Gastroesophageal sphincter (tissue), 4 donors: ENCODE data around the gene HRH3. TPM values are rescaled to one million over a fixed set of nuclear protein-coding genes. Genes with fewer than 3 reads are reported as not detected.

Source experiments
- ATAC-seq: fragments of 150-250 bp; one replicate; pipeline ENCODE4 v1.9.1; 2016; ENCODE audit warnings: mild to moderate bottlenecking, moderate library complexity
- H3K27ac ChIP-seq, 4 donors: fragments of 200-600 bp; sonication (generic) in 3 of 4; 1 replicate in 3 of 4; 2 replicates in 1 of 4; pipeline ENCODE4 v1.5.1; 2016 to 2019
- H3K27me3 ChIP-seq: fragments of 200-600 bp; sonication (generic); one replicate; pipeline ENCODE4 v1.5.1; 2019
- H3K36me3 ChIP-seq, 2 donors: fragments of 200-600 bp; sonication (generic); one replicate each; pipeline ENCODE4 v1.5.1; 2019; ENCODE audit warnings: control low read depth in 1 of 2
- H3K4me1 ChIP-seq, 3 donors: fragments of 200-600 bp; sonication (generic); 1 replicate in 2 of 3; 2 replicates in 1 of 3; pipeline ENCODE4 v1.5.1; 2016 to 2019; ENCODE audit warnings: control low read depth in 2 of 3
- H3K4me3 ChIP-seq, 2 donors: fragments of 200-600 bp; sonication (generic); one replicate each; pipeline ENCODE4 v1.5.1; 2019; ENCODE audit warnings: mild to moderate bottlenecking in 1 of 2, moderate library complexity in 1 of 2
- H3K9me3 ChIP-seq, 3 donors: fragments of 200-600 bp; sonication (generic); one replicate each; pipeline ENCODE4 v1.5.1; 2017 to 2019; ENCODE audit warnings: control low read depth in 2 of 3
- CTCF ChIP-seq, 4 experiments: fragments of 200-600 bp in 2 of 4; fragments of 450-650 bp in 2 of 4; sonication (generic) in 1 of 4; IDR thresholded peaks; one replicate each; pipeline ENCODE4 v1.5.1; 2017 to 2019; ENCODE audit warnings: antibody characterized with exemption in 4 of 4, mild to moderate bottlenecking in 2 of 4, moderate library complexity in 2 of 4
- EP300 ChIP-seq: sonication (generic); formaldehyde crosslinking; IDR thresholded peaks from one replicate; pipeline ENCODE4 v1.6.1; 2017; ENCODE audit warnings: antibody characterized with exemption, mild to moderate bottlenecking
- POLR2A ChIP-seq, 2 donors: fragments of 450-650 bp; IDR thresholded peaks; one replicate each; pipeline ENCODE4 v1.6.1; 2017; ENCODE audit warnings: antibody characterized with exemption in 2 of 2, mild to moderate bottlenecking in 2 of 2, moderate library complexity in 1 of 2
- POLR2AphosphoS5 ChIP-seq: sonication (generic); formaldehyde crosslinking; IDR thresholded peaks from one replicate; pipeline ENCODE4 v1.6.1; 2017; ENCODE audit warnings: antibody characterized with exemption
- WGBS, 2 donors: methylation state at CpG; one replicate each; pipeline ENCODE4 v1.1.5; 2018; ENCODE audit warnings: low coverage in 1 of 2; 5-methylcytosine and 5-hydroxymethylcytosine counted together
- total RNA-seq, 4 donors: library from RNA; depleted of rRNA; stranded (reverse); fragments of >200 nt; gene quantifications; one replicate each; pipeline ENCODE4 v1.1.0, GENCODE V29; 2016

HRH3 gene
- total RNA-seq, 4 donors from 2014 or later, result not detected

GRCh38 chr20:62174870-62175624, 45.0 kb downstream of the HRH3 start:
- H3K36me3 ChIP-seq, result peaks cover 0 to 79% of the 10 kb centered on the region in 2 donors
- H3K9me3 ChIP-seq, result no peaks in the 10 kb centered on the region
- H3K4me1 ChIP-seq, result no peaks in the 10 kb centered on the region
- 94 to 95% methylated on average over 9 to 12 of the region's 26 CpGs for WGBS, 2 donors
- H3K4me3 ChIP-seq, result no peak overlapping the region
- H3K27me3 ChIP-seq, result no peaks in the 10 kb centered on the region
- no peak for ATAC-seq
- TF ChIP-seq POLR2A (IDR thresholded peaks at IDR 0.05) (no peak), CTCF (IDR thresholded peaks at IDR 0.05) (no peak), POLR2AphosphoS5 (no peak), EP300 (no peak)
- H3K27ac ChIP-seq, result no peak overlapping the region

- H3K4me3 ChIP-seq, result no peak overlapping the region
These were observed 45.9 kb downstream of the HRH3 start for GRCh38 chr20:62174021-62174804.

GRCh38 chr20:62172666-62173065, 47.4 kb downstream of the HRH3 start:
- H3K4me1 ChIP-seq, result no peaks in the 10 kb centered on the region
- no CpG with 5 or more reads among the region's 18 CpGs for WGBS, 2 donors
- H3K27me3 ChIP-seq, result no peaks in the 10 kb centered on the region
- no peak for ATAC-seq
- no peak overlapping the region for H3K27ac ChIP-seq
- H3K36me3 ChIP-seq, result peaks cover 0 to 84% of the 10 kb centered on the region in 2 donors
- TF ChIP-seq EP300, result no peak
- no peak for TF ChIP-seq POLR2AphosphoS5
- TF ChIP-seq CTCF (IDR thresholded peaks at IDR 0.05), result no peak
- no peak for TF ChIP-seq POLR2A (IDR thresholded peaks at IDR 0.05)
- no peak overlapping the region for H3K4me3 ChIP-seq
- H3K9me3 ChIP-seq, result no peaks in the 10 kb centered on the region

More at GRCh38 chr20:62174021-62174804, 45.9 kb downstream of the HRH3 start:
- WGBS, 2 donors, result 91 to 93% methylated on average over 18 to 20 of the region's 28 CpGs
- no peaks in the 10 kb centered on the region for H3K27me3 ChIP-seq
- no peak for TF ChIP-seq CTCF (IDR thresholded peaks at IDR 0.05)
- no peak for TF ChIP-seq POLR2AphosphoS5
- no peak for TF ChIP-seq POLR2A (IDR thresholded peaks at IDR 0.05)
- no peak for TF ChIP-seq EP300
- H3K9me3 ChIP-seq, result no peaks in the 10 kb centered on the region
- no peak overlapping the region for H3K27ac ChIP-seq
- H3K36me3 ChIP-seq, result peaks cover 0 to 80% of the 10 kb centered on the region in 2 donors
- no peaks in the 10 kb centered on the region for H3K4me1 ChIP-seq
- no peak for ATAC-seq

- 50 to 77% methylated on average over 1 to 8 of the region's 8 CpGs for WGBS, 2 donors
- H3K9me3 ChIP-seq, result no peaks in the 10 kb centered on the region
- no peak overlapping the region for H3K4me3 ChIP-seq
- H3K36me3 ChIP-seq, result peaks cover 0 to 86% of the 10 kb centered on the region in 2 donors
- TF ChIP-seq CTCF (IDR thresholded peaks at IDR 0.05), result no peak
- no peak for TF ChIP-seq POLR2AphosphoS5
- TF ChIP-seq POLR2A (IDR thresholded peaks at IDR 0.05), result no peak
- no peak for TF ChIP-seq EP300
- H3K4me1 ChIP-seq, result no peaks in the 10 kb centered on the region
- no peaks in the 10 kb centered on the region for H3K27me3 ChIP-seq
- no peak overlapping the region for H3K27ac ChIP-seq
- ATAC-seq, result no peak
These were observed 48.8 kb downstream of the HRH3 start for GRCh38 chr20:62171245-62171644.
